GM19023 (cell line): ENCODE measurements around the gene POLE.

Experiments used
- ATAC-seq: cut with Tn5 transposase; IDR thresholded peaks from one replicate; pipeline ENCODE4 v1.9.1; 2021; ENCODE audit warnings: mild to moderate bottlenecking, moderate library complexity; ENCODE audit not compliant: unreplicated experiment

POLE gene

GRCh38 chr12:132687211-132688164, at the start of gene POLE, which contains the start of gene PXMP2:
TSS of gene POLE (minus strand) at chr12:132687342. CDS start at chr12:132687315, 27 bp downstream.
TSS of gene PXMP2 (plus strand) at chr12:132687587. CDS start at chr12:132687671, 84 bp downstream.
- ATAC-seq, result peak; percentile 92

GRCh38 chr12:132736913-132737312, 49.8 kb upstream of the POLE start:
- no peak for ATAC-seq

GRCh38 chr12:132736378-132736777, 49.2 kb upstream of the POLE start:
- ATAC-seq, result no peak

- ATAC-seq, result no peak
Measured at GRCh38 chr12:132735496-132735895, 48.4 kb upstream of the POLE start.

DNA sequence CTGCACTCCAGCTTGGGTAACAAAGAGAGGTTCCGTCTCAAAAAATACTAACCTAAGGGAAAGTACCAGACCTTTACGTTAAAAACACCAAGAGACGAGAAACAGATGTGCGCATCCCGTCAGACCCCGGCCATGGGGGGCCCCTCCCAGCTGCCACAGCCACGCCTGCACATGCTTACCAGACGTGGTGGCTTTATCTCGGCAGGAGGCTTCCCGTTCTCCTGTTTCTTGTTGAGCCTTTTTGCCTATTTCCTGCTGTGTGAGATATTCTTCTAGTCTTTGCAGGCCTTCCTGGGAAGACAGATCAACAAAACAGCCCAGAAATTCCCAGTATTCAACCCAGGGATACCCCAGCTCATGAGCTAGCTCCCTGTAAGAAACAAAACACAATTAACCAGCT, 47.1 kb upstream of the POLE start:
- no peak for ATAC-seq

DNA sequence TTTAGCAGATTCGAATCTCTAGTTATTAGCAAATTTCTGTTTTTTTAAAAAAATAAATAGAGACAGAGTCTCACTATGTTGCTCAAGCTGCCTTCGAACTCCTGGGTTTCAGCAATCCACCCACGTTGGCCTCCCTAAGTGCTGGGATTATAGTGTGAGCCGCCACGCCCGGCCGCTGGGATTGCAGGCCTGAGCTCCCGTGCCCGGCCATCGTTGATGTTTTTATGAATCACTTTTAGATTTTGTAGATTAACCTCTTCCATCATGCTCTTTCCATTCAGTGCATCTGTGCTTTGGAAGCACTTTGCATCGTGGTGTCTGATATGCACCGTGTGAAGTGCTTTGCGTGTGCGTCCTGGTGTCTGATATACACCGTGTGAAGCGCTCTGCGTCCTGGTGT, 44.4 kb upstream of the POLE start:
- ATAC-seq, result no peak

GRCh38 chr12:132730353-132730752, 43.2 kb upstream of the POLE start:
- ATAC-seq, result no peak

DNA sequence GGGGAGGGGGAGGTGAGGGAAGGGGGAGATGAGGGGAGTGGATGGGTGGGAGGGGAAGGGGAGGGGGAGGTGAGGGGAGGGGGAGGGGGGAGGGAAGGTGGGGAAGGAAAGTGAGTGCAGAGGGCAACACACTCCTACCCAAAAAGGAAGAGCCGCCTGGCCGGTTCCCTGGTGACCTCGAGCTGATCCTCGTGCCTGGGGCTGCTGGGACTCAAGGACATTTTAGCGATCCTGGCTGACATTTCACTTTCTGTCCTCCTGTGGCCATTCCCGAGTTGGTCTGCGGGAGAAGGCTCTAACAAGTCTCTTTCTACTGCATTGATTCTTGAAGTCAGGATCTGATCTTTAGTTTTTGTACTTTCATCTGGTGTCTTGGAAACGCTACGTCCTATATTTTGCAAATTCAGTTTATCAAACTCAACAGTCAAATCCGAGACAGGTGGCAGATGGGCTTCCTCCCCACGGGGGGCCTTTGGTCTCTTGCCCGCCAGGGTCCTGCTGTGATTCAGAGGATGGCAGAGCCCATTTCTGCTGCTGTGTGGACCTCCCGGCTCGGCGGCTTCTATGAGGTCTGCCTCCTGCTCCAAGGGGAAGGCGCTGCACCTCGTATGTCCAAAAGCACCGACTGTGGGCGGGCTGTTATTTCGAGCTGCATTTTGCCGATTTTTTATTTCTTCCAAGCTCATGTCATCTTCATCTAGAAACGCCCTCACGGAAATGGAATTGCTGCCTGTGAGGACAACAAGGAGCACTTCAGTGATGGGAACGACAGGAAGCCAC, 42.6 kb upstream of the POLE start:
- no peak for ATAC-seq

- no peak for ATAC-seq
Measured at GRCh38 chr12:132728502-132728901, 41.4 kb upstream of the POLE start.

GRCh38 chr12:132727091-132727794, 40.1 kb upstream of the POLE start:
- no peak for ATAC-seq

- no peak for ATAC-seq
Measured at GRCh38 chr12:132726386-132726785, 39.2 kb upstream of the POLE start.

- ATAC-seq, result no peak
Measured at GRCh38 chr12:132724506-132725241, 37.5 kb upstream of the POLE start.

GRCh38 chr12:132723764-132724140, 36.6 kb upstream of the POLE start:
- no peak for ATAC-seq

GRCh38 chr12:132723015-132723763, 36.0 kb upstream of the POLE start:
- no peak for ATAC-seq

- no peak for ATAC-seq
Measured at GRCh38 chr12:132720606-132721345, 33.6 kb upstream of the POLE start.

DNA sequence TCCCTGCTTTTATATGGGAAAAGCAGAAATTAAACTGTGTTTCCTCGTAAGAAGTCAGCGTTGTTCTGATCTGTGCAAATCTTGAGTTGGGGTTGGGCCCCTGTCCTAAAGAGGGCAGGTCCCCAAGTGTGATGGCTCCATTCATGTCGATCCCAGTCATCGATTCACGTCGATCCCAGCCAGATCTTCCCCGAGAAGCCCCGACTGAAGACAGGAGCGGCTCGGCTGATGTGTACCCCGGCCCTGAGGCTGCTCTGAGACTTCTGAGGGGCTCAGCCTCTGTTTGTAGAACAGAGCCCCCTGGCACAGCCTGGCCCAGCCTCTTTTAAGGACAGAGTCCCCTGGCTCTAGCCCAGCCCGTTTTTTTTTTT, 32.8 kb upstream of the POLE start:
- ATAC-seq, result no peak

DNA sequence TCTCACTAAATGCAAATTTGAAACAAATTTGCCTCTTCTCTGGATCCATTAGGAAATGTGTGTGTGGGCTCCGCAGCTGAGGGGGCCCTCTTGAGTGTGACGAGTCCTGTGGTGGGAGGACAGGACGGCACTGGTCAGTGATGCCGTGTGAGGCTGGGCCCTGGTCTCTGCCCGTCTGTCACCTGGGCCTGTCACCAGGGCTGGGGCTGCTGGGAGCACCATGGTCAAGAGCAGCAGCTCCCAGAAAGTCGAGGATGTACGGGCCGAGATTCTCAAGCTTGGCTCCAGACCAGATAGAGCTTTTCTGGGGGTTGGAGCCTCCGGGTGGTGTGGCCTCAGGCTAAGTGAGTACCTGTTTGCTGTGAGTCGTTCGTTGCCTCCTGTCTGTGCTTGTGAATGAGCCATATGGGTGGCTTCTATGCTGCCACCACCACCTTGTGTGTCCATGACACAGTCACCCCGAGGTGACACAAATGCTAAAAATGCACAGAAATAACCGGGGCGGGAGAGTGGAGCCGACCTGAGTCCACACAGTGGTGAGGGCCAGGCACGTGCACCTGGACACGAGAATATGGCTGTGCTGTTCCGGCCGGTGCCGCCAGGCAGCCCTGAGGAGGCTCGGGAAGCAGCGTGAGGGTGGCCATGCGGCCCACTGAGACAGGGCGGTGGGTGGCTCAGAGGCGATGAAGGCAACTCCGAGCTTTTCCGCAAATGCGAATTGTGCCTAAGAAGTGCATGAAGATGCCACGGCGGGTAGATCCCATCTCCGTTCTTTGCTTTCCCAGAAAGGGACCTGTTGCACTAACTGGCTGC, 32.2 kb upstream of the POLE start:
- ATAC-seq, result no peak

GRCh38 chr12:132718644-132719043, 31.5 kb upstream of the POLE start:
- no peak for ATAC-seq
